ENCODE data around the gene MAP3K12. TPM values are rescaled to one million over a fixed set of nuclear protein-coding genes. Genes with fewer than 3 reads are reported as not detected.

Gene MAP3K12
- total RNA-seq, 2 donors from 2014 or later, result 18.2 to 20.4 TPM

- Mint-ChIP-seq H3K36me3 (ENCODE audit: low read depth) (peaks cover 33% of the 10 kb centered on the region), H3K27me3 (no peaks in the 10 kb centered on the region), H3K9me3 (no peaks in the 10 kb centered on the region), H3K4me3 (no peak overlapping the region), H3K4me1 (peaks cover 10% of the 10 kb centered on the region), H3K27ac (peak overlapping the region; percentile 67)
- ATAC-seq (replicated peaks), result no peak
These were observed 5.0 kb upstream of the MAP3K12 start for GRCh38 chr12:53504004-53504920.

DNA sequence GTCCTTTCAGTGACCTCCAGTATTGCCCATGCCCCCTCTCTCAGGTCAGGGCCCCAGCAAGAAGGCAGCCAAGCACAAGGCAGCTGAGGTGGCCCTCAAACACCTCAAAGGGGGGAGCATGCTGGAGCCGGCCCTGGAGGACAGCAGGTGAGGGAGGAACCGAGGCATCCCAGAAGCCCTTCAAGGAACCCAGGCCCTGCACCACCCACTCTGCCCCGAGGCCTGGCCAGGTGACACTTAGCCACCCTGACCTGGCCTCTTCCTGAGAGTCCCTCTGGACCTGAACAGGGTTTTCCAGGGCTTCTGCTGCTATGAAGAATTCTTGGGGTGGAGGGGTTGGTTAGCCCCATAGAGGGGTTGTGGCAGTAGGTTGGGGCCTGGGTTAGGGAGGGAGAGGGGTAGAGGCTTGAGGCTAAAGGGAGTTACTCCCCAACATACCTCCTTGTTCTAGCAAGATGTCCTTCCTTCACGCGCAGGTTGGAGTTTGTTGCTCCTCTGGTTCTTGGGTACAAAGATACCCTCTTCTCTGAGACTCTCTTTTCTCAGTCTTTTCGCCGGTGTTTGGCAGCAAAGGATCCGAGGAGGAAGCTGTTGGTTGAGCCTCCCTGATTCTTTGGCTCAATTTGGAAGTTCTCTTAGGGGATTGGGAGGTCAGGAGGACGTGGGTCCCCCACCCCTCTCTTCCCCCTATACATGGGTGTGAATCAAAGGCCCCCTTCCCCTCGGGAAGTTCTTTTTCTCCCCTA, 3.9 kb upstream of the MAP3K12 start:
- Mint-ChIP-seq H3K4me3 (no peak overlapping the region), H3K4me1 (peaks cover 10% of the 10 kb centered on the region), H3K36me3 (ENCODE audit: low read depth) (peaks cover 33% of the 10 kb centered on the region), H3K27ac (peak overlapping the region; percentile 48), H3K27me3 (no peaks in the 10 kb centered on the region), H3K9me3 (no peaks in the 10 kb centered on the region)
- ATAC-seq (replicated peaks), result no peak

GRCh38 chr12:53502331-53502730, 3.1 kb upstream of the MAP3K12 start:
- H3K4me3 Mint-ChIP-seq, result peak overlapping the region; percentile 86
- ATAC-seq (replicated peaks), result no peak

DNA sequence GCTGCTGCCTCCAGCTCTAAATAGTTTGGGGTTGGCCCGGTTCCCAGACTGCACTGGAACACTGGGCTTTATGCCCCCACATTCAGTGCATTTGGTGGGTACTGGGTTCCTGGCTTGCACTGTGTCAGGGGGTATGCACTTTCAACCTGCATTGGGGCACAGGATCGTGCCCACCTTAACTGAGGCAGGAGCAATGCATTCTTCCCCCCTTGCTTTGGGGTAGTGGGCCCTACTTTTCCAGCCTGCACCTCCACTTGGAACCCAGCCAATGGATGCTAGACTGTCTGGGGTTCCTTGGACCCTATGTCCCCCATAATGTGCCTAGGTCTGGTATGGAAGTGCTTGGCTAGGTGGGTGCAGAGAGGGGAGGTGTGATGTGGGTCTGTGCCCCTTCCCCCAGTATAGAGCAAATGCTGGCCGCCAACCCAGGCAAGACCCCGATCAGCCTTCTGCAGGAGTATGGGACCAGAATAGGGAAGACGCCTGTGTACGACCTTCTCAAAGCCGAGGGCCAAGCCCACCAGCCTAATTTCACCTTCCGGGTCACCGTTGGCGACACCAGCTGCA, 2.4 kb upstream of the MAP3K12 start:
- ATAC-seq (replicated peaks), result no peak
- peaks cover 10% of the 10 kb centered on the region for H3K4me1 Mint-ChIP-seq
- H3K27me3 Mint-ChIP-seq, result no peaks in the 10 kb centered on the region
- peaks cover 25% of the 10 kb centered on the region for H3K36me3 Mint-ChIP-seq (ENCODE audit: low read depth)
- peak overlapping the region; percentile 85 for H3K27ac Mint-ChIP-seq
- no peaks in the 10 kb centered on the region for H3K9me3 Mint-ChIP-seq
- H3K4me3 Mint-ChIP-seq, result peak overlapping the region; percentile 86

More at GRCh38 chr12:53502331-53502730, 3.1 kb upstream of the MAP3K12 start:
- H3K9me3 Mint-ChIP-seq, result no peaks in the 10 kb centered on the region
- H3K36me3 Mint-ChIP-seq (ENCODE audit: low read depth), result peaks cover 31% of the 10 kb centered on the region
- H3K27ac Mint-ChIP-seq, result peak overlapping the region; percentile 85
- no peaks in the 10 kb centered on the region for H3K27me3 Mint-ChIP-seq
- peaks cover 10% of the 10 kb centered on the region for H3K4me1 Mint-ChIP-seq

- ATAC-seq (replicated peaks), result peak; percentile 87
- Mint-ChIP-seq H3K27me3 (no peaks in the 10 kb centered on the region), H3K9me3 (no peaks in the 10 kb centered on the region), H3K27ac (peak within 1 kb of the TSS; percentile 85), H3K4me3 (peak within 1 kb of the TSS; percentile 86), H3K4me1 (peaks cover 10% of the 10 kb centered on the region), H3K36me3 (ENCODE audit: low read depth) (peaks cover 19% of the 10 kb centered on the region)
These were observed 1.7 kb upstream of the MAP3K12 start, which contains the start of gene TARBP2 for GRCh38 chr12:53500776-53501614. Gene TARBP2, plus strand, starts transcription at chr12:53501283. Its CDS starts 126 bp downstream, at chr12:53501409.

DNA sequence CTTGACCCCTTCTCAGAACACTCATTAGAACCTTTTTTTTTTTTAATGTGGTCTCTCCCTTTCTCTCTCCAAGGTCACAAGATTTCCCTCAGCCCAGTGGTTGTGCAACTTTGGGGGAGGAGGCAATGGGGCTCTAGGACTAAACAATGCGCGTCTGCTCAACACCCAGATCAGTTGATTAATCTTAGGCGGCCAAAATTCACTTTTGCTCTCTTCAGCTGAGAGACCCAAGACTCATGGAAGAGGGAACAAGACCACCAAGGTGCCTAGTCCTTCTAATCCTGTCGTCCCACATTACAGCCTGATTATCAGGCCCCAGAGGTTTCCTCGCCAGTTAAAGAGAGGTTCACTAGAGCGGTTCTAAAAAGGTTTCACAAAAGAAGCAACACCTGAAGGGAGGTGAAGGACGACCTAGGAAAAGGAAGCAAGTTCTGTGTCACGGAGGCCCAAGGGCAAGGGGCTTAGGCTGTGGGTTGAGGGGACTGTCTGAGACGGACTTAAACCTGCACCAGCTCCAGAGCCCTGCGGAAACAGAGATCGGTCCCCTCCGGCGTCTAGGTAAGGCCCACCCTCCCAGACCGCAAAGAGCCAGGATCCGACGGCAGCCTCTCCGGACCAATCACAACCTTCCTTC, 1.0 kb upstream of the MAP3K12 start:
- Mint-ChIP-seq H3K4me3 (peak overlapping the region; percentile 86), H3K4me1 (peaks cover 10% of the 10 kb centered on the region), H3K9me3 (no peaks in the 10 kb centered on the region), H3K36me3 (ENCODE audit: low read depth) (peaks cover 11% of the 10 kb centered on the region), H3K27ac (peak overlapping the region; percentile 85), H3K27me3 (no peaks in the 10 kb centered on the region)
- no peak for ATAC-seq (replicated peaks)

- Mint-ChIP-seq H3K9me3 (no peaks in the 10 kb centered on the region), H3K27me3 (no peaks in the 10 kb centered on the region), H3K27ac (peak overlapping the region; percentile 82), H3K4me3 (peak overlapping the region; percentile 86), H3K36me3 (ENCODE audit: low read depth) (no peaks in the 10 kb centered on the region), H3K4me1 (peaks cover 19% of the 10 kb centered on the region)
- ATAC-seq (replicated peaks), result no peak
These were observed 1.0 kb downstream of the MAP3K12 start for GRCh38 chr12:53498235-53498630.

DNA sequence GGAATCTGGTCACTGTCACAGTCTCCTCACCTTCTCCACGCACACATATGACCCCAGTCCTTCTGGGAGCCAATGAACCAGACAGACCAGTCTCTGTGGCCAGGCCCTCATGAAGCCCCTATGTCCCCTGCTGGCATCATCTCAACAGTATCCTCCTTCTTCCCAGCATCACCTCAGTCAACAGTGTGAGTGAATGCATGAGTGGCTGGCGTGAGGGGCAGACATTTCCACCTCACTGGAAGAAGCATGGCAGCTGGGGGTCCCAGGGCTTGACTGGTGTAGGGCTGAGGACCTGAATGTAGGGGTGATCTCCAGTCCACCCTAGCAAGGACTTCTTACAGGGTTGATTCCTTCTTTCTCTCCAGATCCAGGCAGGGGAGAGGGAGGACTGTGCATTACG, 1.8 kb downstream of the MAP3K12 start:
- Mint-ChIP-seq H3K4me1 (peaks cover 22% of the 10 kb centered on the region), H3K4me3 (peak overlapping the region; percentile 86), H3K27me3 (no peaks in the 10 kb centered on the region), H3K36me3 (ENCODE audit: low read depth) (no peaks in the 10 kb centered on the region), H3K9me3 (no peaks in the 10 kb centered on the region), H3K27ac (peak overlapping the region; percentile 82)
- no peak for ATAC-seq (replicated peaks)

GRCh38 chr12:53496752-53497032, 2.6 kb downstream of the MAP3K12 start:
- Mint-ChIP-seq H3K27ac (peak overlapping the region; percentile 43), H3K9me3 (no peaks in the 10 kb centered on the region), H3K4me3 (no peak overlapping the region), H3K27me3 (no peaks in the 10 kb centered on the region), H3K4me1 (peaks cover 17% of the 10 kb centered on the region), H3K36me3 (ENCODE audit: low read depth) (no peaks in the 10 kb centered on the region)
- no peak for ATAC-seq (replicated peaks)

DNA sequence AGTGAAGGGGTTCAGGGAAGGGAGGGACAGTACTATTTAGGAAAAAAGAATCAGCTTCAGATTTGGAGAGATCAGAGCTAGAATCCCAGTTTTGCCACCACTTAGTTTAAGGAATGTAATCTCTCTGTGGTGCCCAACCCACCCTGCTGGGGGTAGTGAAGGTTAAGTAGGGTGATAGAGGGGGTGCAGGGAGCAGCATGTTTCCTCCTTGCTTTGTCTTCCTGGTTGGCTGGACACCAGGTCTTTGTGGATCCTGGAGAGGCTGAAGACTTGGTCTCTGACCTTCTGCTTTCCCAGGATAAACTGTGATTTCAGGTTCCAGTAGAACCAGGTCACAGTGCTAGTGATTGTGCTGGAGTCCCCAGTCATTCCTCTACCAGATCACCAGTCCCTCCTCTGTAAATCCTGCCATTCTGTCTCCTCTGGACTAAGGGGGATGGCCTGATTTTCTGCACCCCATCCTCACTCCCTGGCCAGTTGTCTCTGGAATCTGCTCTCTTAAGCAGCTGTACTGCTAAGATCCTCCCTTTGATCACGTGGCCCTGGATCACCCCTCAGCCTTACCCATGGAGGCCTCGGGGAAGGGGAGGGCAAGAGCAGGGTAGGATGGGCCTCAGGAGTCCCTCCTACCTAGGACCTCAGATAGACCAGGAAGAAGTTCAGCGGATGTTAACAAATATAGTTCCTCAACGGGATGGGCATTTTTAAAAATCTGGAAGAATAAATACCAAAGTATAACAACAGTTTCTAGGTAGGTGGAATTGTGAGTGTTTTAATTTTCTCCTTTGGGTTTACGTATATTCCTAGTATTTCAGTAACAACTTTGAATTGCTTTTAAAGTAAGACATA, 3.1 kb downstream of the MAP3K12 start:
- Mint-ChIP-seq H3K4me3 (no peak overlapping the region), H3K36me3 (ENCODE audit: low read depth) (no peaks in the 10 kb centered on the region), H3K27me3 (no peaks in the 10 kb centered on the region), H3K27ac (peak overlapping the region; percentile 43), H3K9me3 (no peaks in the 10 kb centered on the region), H3K4me1 (peaks cover 17% of the 10 kb centered on the region)
- no peak for ATAC-seq (replicated peaks)

GRCh38 chr12:53493610-53494391, 5.5 kb downstream of the MAP3K12 start:
- H3K27ac Mint-ChIP-seq, result peak overlapping the region; percentile 93
- no peak for ATAC-seq (replicated peaks)
- peaks cover 17% of the 10 kb centered on the region for H3K4me1 Mint-ChIP-seq
- H3K27me3 Mint-ChIP-seq, result no peaks in the 10 kb centered on the region
- no peaks in the 10 kb centered on the region for H3K9me3 Mint-ChIP-seq
- peak overlapping the region; percentile 88 for H3K4me3 Mint-ChIP-seq
- H3K36me3 Mint-ChIP-seq (ENCODE audit: low read depth), result no peaks in the 10 kb centered on the region

DNA sequence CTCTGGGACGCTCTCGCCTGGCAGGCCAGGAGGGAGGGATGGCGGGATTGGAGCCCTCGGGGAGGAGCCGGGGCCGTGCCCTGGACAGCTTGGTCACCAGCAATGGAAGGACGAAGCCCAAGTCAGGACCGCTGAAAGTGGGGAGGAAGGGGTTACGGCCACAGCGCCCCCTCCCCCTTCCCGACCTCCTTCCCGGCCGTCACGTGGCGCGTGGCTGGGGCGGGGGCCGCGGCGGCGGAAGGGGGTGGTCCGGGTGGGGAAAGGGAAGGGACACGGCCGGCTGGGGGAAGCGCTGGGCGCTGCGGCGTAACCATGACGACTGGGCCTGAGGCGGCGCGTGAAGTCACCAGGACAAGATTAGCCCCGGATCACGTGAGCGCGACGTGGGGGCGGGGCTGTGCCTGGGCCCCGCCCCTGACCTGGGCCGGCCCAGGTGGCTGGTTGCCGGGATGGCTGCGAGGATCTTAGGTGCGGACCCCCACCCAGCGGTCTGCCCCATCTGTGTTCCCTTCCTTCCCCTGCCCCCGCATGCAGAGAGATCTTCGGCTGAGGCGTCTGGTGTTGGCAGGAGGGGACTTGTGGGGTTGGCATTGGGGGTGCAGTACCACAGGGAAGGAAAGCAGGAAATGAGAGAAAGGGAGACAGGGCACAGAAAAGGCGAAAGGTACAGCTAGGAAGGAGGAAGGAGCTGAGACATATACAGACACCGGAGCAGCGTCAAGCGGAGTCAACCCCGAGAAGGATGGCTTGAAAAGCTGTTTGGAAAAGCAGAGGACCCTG, 6.2 kb downstream of the MAP3K12 start:
- Mint-ChIP-seq H3K27ac (peak overlapping the region; percentile 93), H3K4me1 (peaks cover 12% of the 10 kb centered on the region), H3K9me3 (no peaks in the 10 kb centered on the region), H3K36me3 (ENCODE audit: low read depth) (no peaks in the 10 kb centered on the region), H3K27me3 (no peaks in the 10 kb centered on the region), H3K4me3 (peak overlapping the region; percentile 88)
- ATAC-seq (replicated peaks), result peak; percentile 99

Data from activated T-helper 17 cell treated with anti-CD3 and anti-CD28 coated beads, Interleukin-2, amount 50 U/mL, for 72 hours (primary cell).